A673 (cell line): ENCODE measurements around the gene PLXNB3.

Source experiments
- EZH2 ChIP-seq: fragments of 200-600 bp; sonication (generic); IDR thresholded peaks from 2 replicates; pipeline ENCODE4 v1.6.1; 2017; ENCODE audit warnings: borderline replicate concordance, low read depth, mild to moderate bottlenecking, mixed read lengths, antibody characterized with exemption, low read length; ENCODE audit not compliant: poor library complexity, severe bottlenecking
- TF ChIP-seq, protein P1 (sequence below): fragments of 300-800, 200-600 bp; sonication (generic); conservative IDR thresholded peaks from 2 replicates; pipeline ENCODE4 v1.5.1; 2017; ENCODE audit warnings: low read depth, mild to moderate bottlenecking, antibody characterized with exemption, low read length, moderate library complexity, mixed read lengths

DNA sequence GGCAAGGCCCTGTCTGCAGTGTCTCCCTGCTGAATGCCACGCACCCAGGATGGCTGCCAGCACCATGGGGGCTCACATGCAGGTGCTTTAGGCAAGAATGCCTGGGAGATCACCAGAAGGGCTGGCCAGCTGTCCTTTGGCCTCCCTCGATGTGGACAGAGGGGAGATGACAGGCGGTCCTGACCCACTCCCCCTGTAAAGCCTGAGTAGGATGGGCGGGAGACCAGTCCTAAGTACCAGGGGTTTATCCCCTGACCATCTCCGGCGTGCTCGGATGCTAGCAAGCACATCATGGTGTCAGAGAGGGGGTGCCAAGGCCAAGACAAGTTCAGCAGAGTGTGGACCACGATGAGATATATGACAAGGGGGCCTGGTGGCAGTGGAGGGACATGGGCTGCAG, 61.0 kb downstream of the PLXNB3 start:
- TF ChIP-seq, protein P1, sequence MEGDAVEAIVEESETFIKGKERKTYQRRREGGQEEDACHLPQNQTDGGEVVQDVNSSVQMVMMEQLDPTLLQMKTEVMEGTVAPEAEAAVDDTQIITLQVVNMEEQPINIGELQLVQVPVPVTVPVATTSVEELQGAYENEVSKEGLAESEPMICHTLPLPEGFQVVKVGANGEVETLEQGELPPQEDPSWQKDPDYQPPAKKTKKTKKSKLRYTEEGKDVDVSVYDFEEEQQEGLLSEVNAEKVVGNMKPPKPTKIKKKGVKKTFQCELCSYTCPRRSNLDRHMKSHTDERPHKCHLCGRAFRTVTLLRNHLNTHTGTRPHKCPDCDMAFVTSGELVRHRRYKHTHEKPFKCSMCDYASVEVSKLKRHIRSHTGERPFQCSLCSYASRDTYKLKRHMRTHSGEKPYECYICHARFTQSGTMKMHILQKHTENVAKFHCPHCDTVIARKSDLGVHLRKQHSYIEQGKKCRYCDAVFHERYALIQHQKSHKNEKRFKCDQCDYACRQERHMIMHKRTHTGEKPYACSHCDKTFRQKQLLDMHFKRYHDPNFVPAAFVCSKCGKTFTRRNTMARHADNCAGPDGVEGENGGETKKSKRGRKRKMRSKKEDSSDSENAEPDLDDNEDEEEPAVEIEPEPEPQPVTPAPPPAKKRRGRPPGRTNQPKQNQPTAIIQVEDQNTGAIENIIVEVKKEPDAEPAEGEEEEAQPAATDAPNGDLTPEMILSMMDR: no peak
- TF ChIP-seq EZH2: no peak
